Measurements from ENCODE around the gene SLFN13.

SLFN13 gene

GRCh38 chr17:35486920-35487732 is 38.6 kb upstream of the SLFN13 start:
- Histone ChIP-seq H3K9ac (ENCODE audit: low read length) (no peak overlapping the region), H3K36me3 (ENCODE audit: low read length) (no peaks in the 10 kb centered on the region), H4K20me1 (ENCODE audit: low read depth, low read length) (no peaks in the 10 kb centered on the region), H3K27ac (ENCODE audit: low read depth, low read length) (no peak overlapping the region), H3K79me2 (ENCODE audit: insufficient read depth, low read length) (no peaks in the 10 kb centered on the region), H3K9me2 (replicated peaks; ENCODE audit: insufficient read depth, low read length) (no peaks in the 10 kb centered on the region), H2AFZ (ENCODE audit: low read depth, low read length, severe bottlenecking) (no peak overlapping the region), H3K27me3 (ENCODE audit: low read length) (no peaks in the 10 kb centered on the region), H3F3A (ENCODE audit: insufficient read depth) (no peaks in the 10 kb centered on the region), H3K4me3 (ENCODE audit: insufficient read depth, low read length, poor library complexity, severe bottlenecking) (no peak overlapping the region), H3K4me2 (ENCODE audit: low read depth, low read length, poor library complexity, severe bottlenecking) (no peak overlapping the region), H3K9me3 (ENCODE audit: insufficient read depth, low read length) (no peaks in the 10 kb centered on the region; the same call in 1 of the 2 replicates)
- no peak for TF ChIP-seq CTCF (IDR thresholded peaks at IDR 0.05; ENCODE audit: insufficient read depth, low read length, poor library complexity, severe bottlenecking)
- no peak for TF ChIP-seq EZH2phosphoT487 (conservative IDR thresholded peaks at IDR 0.05; ENCODE audit: low read length)

- no peak overlapping the region for H3K27ac ChIP-seq (ENCODE audit: low read depth, low read length)
- H3F3A ChIP-seq (ENCODE audit: insufficient read depth), result no peaks in the 10 kb centered on the region
- no peak overlapping the region for H2AFZ ChIP-seq (ENCODE audit: low read depth, low read length, severe bottlenecking)
- TF ChIP-seq EZH2phosphoT487 (conservative IDR thresholded peaks at IDR 0.05; ENCODE audit: low read length), result no peak
- TF ChIP-seq CTCF (IDR thresholded peaks at IDR 0.05; ENCODE audit: insufficient read depth, low read length, poor library complexity, severe bottlenecking), result no peak
- no peaks in the 10 kb centered on the region; the same call in 1 of the 2 replicates for H3K9me3 ChIP-seq (ENCODE audit: insufficient read depth, low read length)
- H3K79me2 ChIP-seq (ENCODE audit: insufficient read depth, low read length), result no peaks in the 10 kb centered on the region
- no peaks in the 10 kb centered on the region for H4K20me1 ChIP-seq (ENCODE audit: low read depth, low read length)
- no peaks in the 10 kb centered on the region for H3K27me3 ChIP-seq (ENCODE audit: low read length)
- H3K9me2 ChIP-seq (replicated peaks; ENCODE audit: insufficient read depth, low read length), result no peaks in the 10 kb centered on the region
- no peak overlapping the region for H3K9ac ChIP-seq (ENCODE audit: low read length)
- no peak overlapping the region for H3K4me2 ChIP-seq (ENCODE audit: low read depth, low read length, poor library complexity, severe bottlenecking)
- no peak overlapping the region for H3K4me3 ChIP-seq (ENCODE audit: insufficient read depth, low read length, poor library complexity, severe bottlenecking)
- no peaks in the 10 kb centered on the region for H3K36me3 ChIP-seq (ENCODE audit: low read length)
Observed at GRCh38 chr17:35479271-35479670, 30.7 kb upstream of the SLFN13 start.

DNA sequence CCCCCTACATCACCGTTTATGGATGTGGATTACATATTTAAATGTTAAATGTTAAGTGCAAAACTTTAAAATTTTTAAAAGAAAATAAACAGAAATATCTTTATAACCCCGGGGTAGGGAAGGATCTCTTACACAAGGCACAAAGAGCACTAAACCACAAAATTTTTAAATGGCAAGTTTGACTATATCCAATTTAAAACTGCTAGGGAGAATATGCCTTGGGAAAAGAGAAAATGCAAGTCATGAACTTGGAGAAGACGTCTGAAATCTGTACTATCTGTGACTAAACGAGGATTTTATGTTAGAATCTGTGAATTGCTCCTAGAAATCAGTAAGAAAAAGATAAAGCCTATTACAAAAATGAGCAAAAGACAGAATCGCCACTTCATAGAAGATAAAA is 28.7 kb upstream of the SLFN13 start:
- TF ChIP-seq EZH2phosphoT487 (conservative IDR thresholded peaks at IDR 0.05; ENCODE audit: low read length), result no peak
- TF ChIP-seq CTCF (IDR thresholded peaks at IDR 0.05; ENCODE audit: insufficient read depth, low read length, poor library complexity, severe bottlenecking), result no peak
- Histone ChIP-seq H3K9me3 (ENCODE audit: insufficient read depth, low read length) (no peaks in the 10 kb centered on the region), H2AFZ (ENCODE audit: low read depth, low read length, severe bottlenecking) (no peak overlapping the region), H3K27ac (ENCODE audit: low read depth, low read length) (no peak overlapping the region), H3K36me3 (ENCODE audit: low read length) (no peaks in the 10 kb centered on the region), H3K27me3 (ENCODE audit: low read length) (no peaks in the 10 kb centered on the region), H3K4me2 (ENCODE audit: low read depth, low read length, poor library complexity, severe bottlenecking) (no peak overlapping the region), H3K9me2 (replicated peaks; ENCODE audit: insufficient read depth, low read length) (no peaks in the 10 kb centered on the region), H3K4me3 (ENCODE audit: insufficient read depth, low read length, poor library complexity, severe bottlenecking) (no peak overlapping the region), H3K79me2 (ENCODE audit: insufficient read depth, low read length) (no peaks in the 10 kb centered on the region), H3F3A (ENCODE audit: insufficient read depth) (no peaks in the 10 kb centered on the region), H3K9ac (ENCODE audit: low read length) (no peak overlapping the region), H4K20me1 (ENCODE audit: low read depth, low read length) (no peaks in the 10 kb centered on the region)

All from SU-DHL-6 (cell line).